ENCODE data around the gene UXS1. TPM values are rescaled to one million over a fixed set of nuclear protein-coding genes. Genes with fewer than 3 reads are reported as not detected.

UXS1 gene
- total RNA-seq, 2 experiments from 2014 or later = 20.5 to 21.9 TPM

DNA sequence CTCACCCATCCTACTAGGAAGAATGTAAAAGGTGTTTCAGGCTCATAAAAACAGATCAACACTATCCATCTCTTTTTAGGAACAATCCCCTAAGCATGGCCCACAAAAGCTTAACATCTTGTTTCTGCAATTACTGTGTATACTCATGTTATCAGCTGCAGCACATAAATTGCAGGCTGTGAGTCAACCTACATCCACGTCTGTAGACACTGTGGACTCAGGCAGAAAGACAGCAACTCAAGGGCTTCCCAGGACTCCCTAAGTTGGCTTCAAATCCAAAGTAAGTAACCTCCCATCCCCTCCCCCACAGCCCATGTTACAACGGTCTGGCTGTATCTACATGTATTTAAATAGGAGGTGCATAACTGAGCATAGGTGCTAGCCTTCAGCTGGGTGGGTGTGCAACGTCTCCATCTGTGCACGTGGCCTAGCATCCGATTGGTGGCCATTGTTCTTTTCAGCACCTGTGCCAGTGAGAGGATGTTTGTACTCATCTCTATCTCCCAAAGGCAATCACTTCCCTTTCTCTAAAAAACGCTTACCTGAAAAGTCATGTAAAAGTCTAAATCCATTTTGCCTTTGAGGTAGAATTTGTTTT lies 30.1 kb downstream of the UXS1 start:
- Histone ChIP-seq H4K20me1 (ENCODE audit: insufficient read depth, low read length) (no peaks in the 10 kb centered on the region), H3K4me2 (ENCODE audit: low read length) (peak overlapping the region; percentile 18; the same call in 1 of the 2 replicates), H3K4me1 (ENCODE audit: insufficient read depth, low read length, poor library complexity, severe bottlenecking) (peaks cover 36% of the 10 kb centered on the region), H2AFZ (ENCODE audit: low read length) (no peak overlapping the region), H3K9me2 (ENCODE audit: insufficient read depth, low read length) (no peaks in the 10 kb centered on the region), H3K4me3 (ENCODE audit: low read depth, low read length, poor library complexity, severe bottlenecking) (no peak overlapping the region), H3K27ac (ENCODE audit: low read depth, low read length, poor library complexity, severe bottlenecking) (peak overlapping the region; percentile 54), H3K9me3 (ENCODE audit: low read length) (no peaks in the 10 kb centered on the region), H3K79me2 (ENCODE audit: insufficient read depth, low read depth, low read length) (no peaks in the 10 kb centered on the region), H3K36me3 (ENCODE audit: insufficient read depth, low read length) (peaks cover 4% of the 10 kb centered on the region; the same call in 1 of the 2 replicates)
- peak; percentile 65 for DNase-seq (ENCODE audit: low spot score)
- ChIA-PET POLR2A (interaction anchor here (0.6 to 0.7 kb wide), 2 partner anchors 34 to 60 kb away, joined by 3 read pairs; no protein-coding TSS in a partner anchor), CTCF (ENCODE audit: unreplicated experiment) (no interaction called here)
- BruUV-seq (replicated peaks) = no TSS peak
- TF ChIP-seq CTCF (conservative IDR thresholded peaks at IDR 0.05; ENCODE audit: low read length) (no peak), EZH2phosphoT487 (IDR thresholded peaks at IDR 0.05; ENCODE audit: borderline replicate concordance, low read depth, low read length) (no peak)
- intact Hi-C loops (cut with micrococcal nuclease; ENCODE audit: unreplicated experiment) = no loop called here

DNA sequence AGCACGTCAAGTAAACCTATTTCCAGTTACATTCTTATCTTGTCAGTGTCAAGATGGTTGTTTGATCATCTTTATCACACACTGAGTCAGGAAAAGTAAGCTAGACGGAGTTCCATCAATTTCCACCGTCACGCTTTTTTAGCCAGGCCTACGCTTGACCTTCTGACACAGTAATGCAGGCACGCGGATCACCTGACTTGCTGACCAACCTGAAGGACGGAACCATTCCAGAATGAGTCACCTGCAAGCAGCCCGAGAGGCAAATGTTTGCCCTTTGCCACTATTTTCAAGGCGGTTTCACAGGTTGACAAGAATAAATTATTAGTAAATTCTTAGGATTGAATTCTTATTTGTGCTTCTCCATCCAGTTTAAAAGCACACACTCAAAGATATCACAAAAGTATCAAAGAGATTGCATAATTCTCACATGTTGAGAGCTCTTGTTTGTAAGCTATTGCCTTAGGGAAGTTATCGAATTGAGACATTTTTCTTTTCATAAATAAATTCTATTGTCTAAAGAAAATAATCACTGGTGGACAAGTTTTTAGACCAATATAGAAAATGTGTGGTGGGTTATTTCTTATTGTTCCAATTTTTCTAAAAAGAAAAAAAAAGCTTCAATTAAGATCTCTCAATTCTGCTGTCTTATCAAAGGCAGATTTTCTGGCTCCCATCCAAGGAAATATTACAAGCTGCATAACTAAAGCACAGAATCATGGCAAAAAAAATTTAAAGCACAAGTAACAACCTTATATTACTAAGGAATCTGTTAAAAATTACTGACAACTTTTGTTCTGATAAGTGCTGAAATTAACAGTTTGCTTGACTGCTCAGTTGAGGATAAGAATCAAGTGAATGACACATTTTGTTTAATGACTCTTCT lies 31.9 kb downstream of the UXS1 start:
- Histone ChIP-seq H3K27ac (ENCODE audit: low read depth, low read length, poor library complexity, severe bottlenecking) (no peak overlapping the region), H3K4me2 (ENCODE audit: low read length) (no peak overlapping the region), H4K20me1 (ENCODE audit: insufficient read depth, low read length) (no peaks in the 10 kb centered on the region), H3K4me3 (ENCODE audit: low read depth, low read length, poor library complexity, severe bottlenecking) (no peak overlapping the region), H3K79me2 (ENCODE audit: insufficient read depth, low read depth, low read length) (no peaks in the 10 kb centered on the region), H3K4me1 (ENCODE audit: insufficient read depth, low read length, poor library complexity, severe bottlenecking) (peaks cover 36% of the 10 kb centered on the region), H2AFZ (ENCODE audit: low read length) (no peak overlapping the region), H3K9me3 (ENCODE audit: low read length) (no peaks in the 10 kb centered on the region), H3K9me2 (ENCODE audit: insufficient read depth, low read length) (no peaks in the 10 kb centered on the region), H3K36me3 (ENCODE audit: insufficient read depth, low read length) (peaks cover 4% of the 10 kb centered on the region; the same call in 1 of the 2 replicates)
- intact Hi-C loops (cut with micrococcal nuclease; ENCODE audit: unreplicated experiment) = no loop called here
- POLR2A ChIA-PET = interaction anchor here (1.2 to 1.7 kb wide), 2 partner anchors 31 to 53 kb away, joined by 4 to 5 read pairs; no protein-coding TSS in a partner anchor
- BruUV-seq (replicated peaks) = no TSS peak
- CTCF ChIA-PET (ENCODE audit: unreplicated experiment) = no interaction called here
- TF ChIP-seq CTCF (conservative IDR thresholded peaks at IDR 0.05; ENCODE audit: low read length) (no peak), EZH2phosphoT487 (IDR thresholded peaks at IDR 0.05; ENCODE audit: borderline replicate concordance, low read depth, low read length) (no peak)
- DNase-seq (ENCODE audit: low spot score) = no peak
